GM19351 (cell line): ENCODE data around the gene ABLIM1.
A peak's percentile ranks its signal among the peaks of the same experiment; 100 is the strongest.

Source experiments
- ATAC-seq: cut with Tn5 transposase; IDR thresholded peaks from one replicate; pipeline ENCODE4 v1.9.1; 2021; ENCODE audit warnings: mild to moderate bottlenecking, moderate library complexity; ENCODE audit not compliant: unreplicated experiment

ABLIM1 gene

GRCh38 chr10:114648368-114648767 is 9.7 kb downstream of the ABLIM1 start:
- ATAC-seq, result no peak

- no peak for ATAC-seq
These were observed 10.4 kb downstream of the ABLIM1 start for GRCh38 chr10:114647545-114648138.

- no peak for ATAC-seq
These were observed 11.6 kb downstream of the ABLIM1 start for GRCh38 chr10:114646426-114646825.

- no peak for ATAC-seq
These were observed 12.4 kb downstream of the ABLIM1 start for GRCh38 chr10:114645706-114646105.

- no peak for ATAC-seq
These were observed 14.9 kb downstream of the ABLIM1 start for GRCh38 chr10:114643158-114643557.

GRCh38 chr10:114642729-114643128 is 15.3 kb downstream of the ABLIM1 start:
- no peak for ATAC-seq

- no peak for ATAC-seq
These were observed 19.1 kb downstream of the ABLIM1 start for GRCh38 chr10:114638821-114639625.

GRCh38 chr10:114635797-114636550 is 22.1 kb downstream of the ABLIM1 start:
- ATAC-seq, result no peak

GRCh38 chr10:114635101-114635500 is 23.0 kb downstream of the ABLIM1 start:
- no peak for ATAC-seq

GRCh38 chr10:114634609-114634979 is 23.5 kb downstream of the ABLIM1 start:
- no peak for ATAC-seq

- peak; percentile 39 for ATAC-seq
These were observed 25.0 kb downstream of the ABLIM1 start for GRCh38 chr10:114632869-114633715.

- ATAC-seq, result peak; percentile 64
These were observed 26.2 kb downstream of the ABLIM1 start for GRCh38 chr10:114631666-114632417.

GRCh38 chr10:114631090-114631665 is 26.9 kb downstream of the ABLIM1 start:
- no peak for ATAC-seq

GRCh38 chr10:114629824-114630730 is 28.0 kb downstream of the ABLIM1 start:
- ATAC-seq, result no peak

- no peak for ATAC-seq
These were observed 28.8 kb downstream of the ABLIM1 start for GRCh38 chr10:114629083-114629823.

- no peak for ATAC-seq
These were observed 30.0 kb downstream of the ABLIM1 start for GRCh38 chr10:114628106-114628505.

GRCh38 chr10:114626841-114627240 is 31.2 kb downstream of the ABLIM1 start:
- no peak for ATAC-seq
